ENCODE results near the gene VHLL.
A peak's percentile ranks its signal among the peaks of the same experiment; 100 is the strongest.

The VHLL gene

DNA sequence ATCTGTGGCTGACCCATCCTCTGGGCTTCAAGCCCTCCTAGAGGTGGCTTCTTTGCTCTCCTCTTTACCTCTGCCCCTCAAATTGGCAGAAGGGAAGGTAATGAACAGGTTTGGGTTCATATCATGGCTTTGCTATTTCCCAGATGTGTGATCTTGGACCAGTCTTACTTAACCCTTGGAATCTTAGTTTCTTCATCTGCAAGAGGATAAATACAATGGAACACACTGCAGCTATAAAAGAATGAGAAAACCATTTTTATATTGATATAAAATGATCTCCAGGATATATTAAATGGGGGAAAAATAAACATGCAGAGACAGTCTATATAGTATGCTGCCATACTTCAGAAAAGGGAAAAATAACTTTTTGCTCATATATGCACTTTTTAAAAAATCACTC, 9.2 kb downstream of the VHLL start:
- DNase-seq = no peak

GRCh38 chr1:156286061-156286460, 13.0 kb downstream of the VHLL start:
- DNase-seq = no peak

DNA sequence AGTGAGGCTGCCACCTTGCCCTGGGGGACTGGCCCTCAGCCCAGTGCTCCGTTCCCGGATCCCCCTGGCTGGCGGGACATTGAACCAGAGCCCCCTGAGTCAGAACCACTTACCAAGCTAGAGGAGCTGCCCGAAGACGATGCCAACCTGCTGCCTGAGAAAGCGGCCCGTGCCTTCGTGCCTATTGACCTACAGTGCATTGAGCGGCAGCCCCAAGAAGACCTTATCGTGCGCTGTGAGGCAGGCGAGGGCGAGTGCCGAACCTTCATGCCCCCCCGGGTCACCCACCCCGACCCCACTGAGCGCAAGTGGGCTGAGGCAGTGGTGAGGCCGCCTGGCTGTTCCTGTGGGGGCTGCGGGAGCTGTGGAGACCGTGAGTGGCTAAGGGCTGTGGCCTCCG, 13.7 kb downstream of the VHLL start:
- DNase-seq = no peak

DNA sequence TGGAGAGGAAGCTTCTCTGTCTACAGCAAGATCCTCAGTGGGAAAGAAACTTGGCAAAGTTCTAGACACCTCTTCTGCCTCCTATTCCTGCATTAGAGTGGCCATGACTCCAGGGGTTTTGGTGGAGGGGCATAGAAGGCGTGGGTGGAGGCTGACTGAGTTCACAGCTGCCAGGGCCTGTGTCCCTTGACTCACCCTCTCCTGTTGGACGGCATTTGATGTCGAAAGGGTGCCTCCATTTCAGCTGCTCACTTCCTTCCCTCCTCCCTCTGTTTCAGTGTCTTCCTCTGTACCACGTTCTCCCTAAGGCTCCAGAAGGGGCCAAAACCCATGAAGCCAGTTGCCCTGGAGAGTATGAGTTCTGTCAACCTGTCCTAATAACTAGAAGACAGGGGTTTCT, 14.3 kb downstream of the VHLL start:
- DNase-seq = no peak

DNA sequence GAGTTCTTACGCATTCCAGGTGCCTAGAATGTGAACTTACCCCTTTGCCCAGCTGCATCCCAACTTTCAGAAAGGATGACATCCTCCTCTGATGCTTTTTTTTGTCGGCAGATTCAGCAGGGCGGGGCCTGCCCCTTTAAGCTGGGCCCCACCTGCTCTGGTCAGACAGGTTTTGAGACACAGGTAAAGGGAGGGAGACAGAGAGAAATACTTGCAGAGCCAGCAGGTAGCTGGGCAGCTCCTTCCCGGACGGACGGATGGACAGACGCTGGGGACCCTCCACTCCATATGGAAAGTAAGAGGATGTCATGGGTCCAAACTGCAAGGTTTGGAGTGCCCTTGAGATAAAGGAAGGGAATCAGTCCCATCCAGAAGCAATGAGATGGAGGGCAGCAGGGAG, 15.0 kb downstream of the VHLL start, which contains the start of gene TMEM79:
Gene TMEM79, plus strand, starts transcription at position 214 of the 400 bp plus-strand sequence. CDS start 902 bp downstream, outside the sequence.
- no peak for DNase-seq

GRCh38 chr1:156283521-156283920, 15.6 kb downstream of the VHLL start:
- DNase-seq = no peak

- peak; percentile 99 for DNase-seq
Observed at GRCh38 chr1:156282479-156283222, 16.5 kb downstream of the VHLL start, which contains the start of gene SMG5. Gene SMG5 (minus strand): TSS chr1:156282825. CDS start chr1:156282680, 145 bp downstream.

GRCh38 chr1:156281693-156282478, 17.2 kb downstream of the VHLL start:
- peak; percentile 63 for DNase-seq

DNA sequence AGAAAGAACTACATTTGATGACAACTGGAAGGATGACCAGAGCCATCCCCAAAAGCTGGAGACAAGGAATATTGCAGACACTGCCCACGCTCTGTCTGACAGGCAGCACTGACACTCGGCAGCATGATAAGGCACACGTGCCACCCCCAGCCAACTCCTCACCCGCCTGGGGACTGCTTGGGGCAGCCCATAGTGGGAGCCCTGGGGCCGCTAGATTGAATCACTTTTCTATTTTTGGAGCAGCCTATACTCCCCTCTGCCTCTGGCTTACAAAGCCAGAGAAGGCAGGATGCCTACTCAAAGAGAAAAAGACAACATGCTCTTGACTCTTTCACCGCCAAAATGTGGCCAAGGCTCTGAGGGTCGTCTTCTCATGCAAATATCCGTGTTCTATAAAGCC, 17.8 kb downstream of the VHLL start:
- DNase-seq = no peak

DNA sequence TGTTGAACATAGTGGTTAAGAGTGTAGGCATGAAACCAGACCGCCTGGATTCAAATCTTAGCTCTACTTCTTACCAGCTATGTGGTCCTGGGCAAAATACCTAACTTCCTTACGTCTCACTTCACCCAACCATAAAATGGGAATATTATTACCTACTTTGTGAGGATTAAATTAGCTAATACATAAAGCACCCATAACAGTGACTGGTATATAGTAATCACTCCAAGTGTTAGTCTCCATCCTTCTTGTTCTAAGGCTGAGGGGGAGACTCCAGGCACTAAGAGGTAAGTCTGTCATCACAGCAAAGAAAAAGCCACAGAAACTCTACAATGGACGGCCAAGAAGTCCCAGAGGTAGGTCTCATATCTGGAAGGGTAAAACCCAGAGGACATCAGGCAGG, 19.3 kb downstream of the VHLL start:
- DNase-seq = no peak

- DNase-seq = no peak
Observed at GRCh38 chr1:156276966-156277381, 22.1 kb downstream of the VHLL start.

GRCh38 chr1:156276532-156276931, 22.6 kb downstream of the VHLL start:
- DNase-seq = no peak

GRCh38 chr1:156270314-156270713, 28.8 kb downstream of the VHLL start:
- no peak for DNase-seq

GRCh38 chr1:156268336-156268735, 30.8 kb downstream of the VHLL start:
- DNase-seq = no peak

- DNase-seq = no peak
Observed at GRCh38 chr1:156266051-156266450, 33.1 kb downstream of the VHLL start.

DNA sequence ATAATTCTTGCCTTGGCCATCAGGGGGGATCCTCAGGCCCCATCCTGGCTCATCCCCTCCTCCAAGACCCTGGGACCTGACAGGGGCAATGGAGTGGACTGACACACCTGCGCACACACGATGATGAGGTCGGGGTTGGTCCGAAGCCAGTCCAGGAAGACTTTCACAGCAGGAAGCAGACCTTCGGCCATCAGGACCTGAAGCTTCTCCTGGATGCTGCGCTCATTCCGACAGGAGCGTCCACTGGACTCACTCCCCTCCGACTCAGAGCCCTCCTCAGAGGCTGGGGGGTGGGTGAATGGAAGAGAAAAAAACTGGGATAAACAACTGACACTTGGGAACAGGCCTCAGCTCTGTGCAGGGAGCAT, 35.8 kb downstream of the VHLL start:
- DNase-seq = no peak

GRCh38 chr1:156262461-156263287, 36.4 kb downstream of the VHLL start:
- no peak for DNase-seq

- DNase-seq = no peak
Observed at GRCh38 chr1:156260896-156261295, 38.2 kb downstream of the VHLL start.

GRCh38 chr1:156259805-156260204, 39.3 kb downstream of the VHLL start:
- no peak for DNase-seq

DNA sequence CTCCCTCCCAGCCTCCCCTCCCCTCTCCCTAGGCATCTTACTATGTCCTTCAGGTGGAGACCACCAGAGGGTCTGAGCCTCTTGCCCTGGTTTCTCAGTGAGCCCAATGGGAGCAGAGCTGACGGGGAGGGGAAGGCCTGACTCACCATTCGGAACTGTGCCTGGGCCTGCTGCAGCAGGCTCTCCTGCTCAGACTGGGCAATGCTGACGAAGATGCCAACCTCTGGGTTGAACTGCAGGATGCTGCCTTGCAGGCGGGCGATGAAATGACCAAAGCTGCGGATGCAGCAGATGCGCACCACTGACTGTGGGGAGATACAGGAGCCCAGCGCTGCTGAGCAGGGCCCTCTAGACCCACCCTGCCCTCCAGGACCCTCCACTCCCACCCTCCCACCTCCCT, 40.2 kb downstream of the VHLL start:
- DNase-seq = no peak

DNA sequence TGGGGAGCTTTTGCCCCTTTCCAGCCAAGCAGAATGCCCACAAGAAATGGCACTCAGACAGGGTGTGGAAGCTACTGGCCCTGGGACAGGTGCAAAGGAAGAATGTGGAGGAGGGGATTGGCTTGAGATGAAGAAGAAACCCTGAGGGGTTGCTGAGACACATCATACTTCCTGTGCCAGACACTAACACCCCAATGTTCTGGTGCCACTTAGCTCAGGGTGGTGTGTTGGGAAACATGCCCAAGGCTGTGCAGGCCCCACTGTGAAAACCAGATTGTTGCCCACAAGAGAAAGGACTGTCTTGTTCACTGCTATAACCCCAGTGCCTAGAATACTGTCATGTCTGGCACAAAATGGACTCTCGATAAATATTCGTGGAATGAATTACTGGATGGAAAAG, 41.4 kb downstream of the VHLL start:
- DNase-seq = no peak

GRCh38 chr1:156253634-156254033, 45.5 kb downstream of the VHLL start:
- no peak for DNase-seq

- DNase-seq = no peak
Observed at GRCh38 chr1:156251527-156251926, 47.6 kb downstream of the VHLL start.
